Amygdala (tissue), 56 donors: ENCODE results near the gene WDR77.

Source experiments
- DNase-seq, 56 donors: peaks; one replicate each; lab custom pipeline; 2025; lab: John Stamatoyannopoulos, UW

WDR77 gene

GRCh38 chr1:111470596-111470995 lies 21.5 kb upstream of the WDR77 start:
- DNase-seq: no peak

GRCh38 chr1:111469539-111469938 lies 20.5 kb upstream of the WDR77 start:
- DNase-seq: no peak

DNA sequence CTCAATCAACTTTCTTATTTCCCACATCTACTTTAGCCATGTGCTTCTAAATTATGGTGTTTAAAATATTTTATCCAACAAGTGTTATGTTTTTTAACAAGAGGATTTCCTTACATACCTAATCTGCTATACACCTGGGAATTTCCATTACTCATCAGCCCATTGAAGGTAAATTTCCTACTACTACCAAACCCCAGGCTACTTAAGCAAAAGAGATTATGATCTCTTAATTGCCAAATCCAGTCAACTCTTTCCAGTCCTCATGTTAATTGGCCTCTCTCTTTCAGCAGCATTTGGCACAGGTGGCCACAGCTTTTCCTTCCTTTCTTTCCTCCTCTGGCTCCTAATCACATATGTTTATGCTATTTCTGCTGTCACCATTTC lies 19.7 kb upstream of the WDR77 start:
- DNase-seq: no peak

GRCh38 chr1:111467865-111468716 lies 19.0 kb upstream of the WDR77 start:
- no peak for DNase-seq

- no peak for DNase-seq
Observed at GRCh38 chr1:111466480-111466879, 17.4 kb upstream of the WDR77 start.

DNA sequence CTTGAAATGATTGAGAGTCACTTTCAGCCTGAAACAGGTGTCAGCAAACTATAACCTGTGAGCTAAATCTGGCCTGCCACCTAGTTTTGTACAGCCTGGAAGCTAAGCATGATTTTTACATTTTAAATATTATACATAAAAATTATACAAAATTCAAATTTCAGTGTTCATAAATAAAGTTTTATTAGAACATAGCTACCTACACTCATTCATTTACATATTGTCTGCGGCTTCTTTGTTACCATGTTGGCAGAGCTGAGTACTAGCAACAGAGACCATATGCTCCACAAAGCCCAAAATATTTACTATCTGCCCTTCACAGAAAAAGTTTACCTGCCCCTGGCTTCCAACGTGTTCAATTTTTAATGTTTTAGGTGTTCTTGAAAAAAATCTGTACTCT lies 16.7 kb upstream of the WDR77 start:
- no peak for DNase-seq

- no peak for DNase-seq
Observed at GRCh38 chr1:111463029-111463683, 14.1 kb upstream of the WDR77 start.

DNA sequence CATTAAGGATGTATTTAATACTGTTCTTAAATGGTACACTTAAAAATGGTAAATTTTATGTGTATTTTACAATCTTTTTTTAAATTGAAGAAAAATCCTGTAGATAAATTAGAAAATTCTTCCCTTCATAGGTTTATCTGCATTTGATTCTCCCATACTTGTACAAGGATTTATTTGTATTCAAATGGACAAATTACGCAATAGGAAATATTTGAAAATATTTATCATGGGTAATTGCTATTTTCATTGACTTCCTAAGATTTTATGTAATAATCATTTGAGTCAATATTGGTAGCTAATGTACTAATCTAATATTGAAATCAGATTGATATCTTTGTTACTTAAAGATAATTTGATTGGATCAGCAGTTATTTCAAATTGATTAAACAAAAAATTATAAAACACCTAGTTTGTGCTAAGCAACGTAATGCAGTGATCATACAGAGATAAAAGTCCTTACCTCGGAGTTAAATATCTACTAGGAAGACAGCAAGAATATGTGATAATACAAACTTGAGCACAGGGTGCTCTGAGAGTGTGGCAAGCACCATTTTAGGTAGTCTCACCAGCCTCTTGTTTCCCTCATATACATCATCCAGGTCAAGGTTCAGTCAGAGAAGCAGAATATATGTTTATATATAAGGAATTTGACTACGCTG lies 13.4 kb upstream of the WDR77 start:
- DNase-seq: no peak

DNA sequence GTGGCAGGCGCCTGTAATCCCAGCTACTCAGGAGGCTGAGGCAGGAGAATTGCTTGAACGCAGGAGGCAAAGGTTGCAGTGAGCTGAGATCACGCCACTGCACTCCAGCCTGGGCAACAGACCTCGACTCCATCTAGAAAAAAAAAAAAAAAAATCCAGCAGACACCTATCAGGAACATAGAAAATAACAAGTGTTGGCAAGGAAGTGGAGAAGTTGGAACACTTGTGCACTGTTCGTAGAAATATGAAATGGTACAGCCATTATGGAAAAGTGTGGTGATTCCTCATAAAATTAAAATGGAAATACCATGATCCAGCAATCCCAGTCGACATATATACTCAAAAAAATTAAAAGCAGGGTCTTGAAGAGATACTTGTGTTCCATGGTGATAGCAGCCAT lies 12.7 kb upstream of the WDR77 start:
- DNase-seq: no peak

- DNase-seq: no peak
Observed at GRCh38 chr1:111455642-111456031, 6.6 kb upstream of the WDR77 start.

- DNase-seq: no peak
Observed at GRCh38 chr1:111454859-111455641, 6.0 kb upstream of the WDR77 start.

GRCh38 chr1:111453706-111454105 lies 4.7 kb upstream of the WDR77 start:
- DNase-seq: no peak

DNA sequence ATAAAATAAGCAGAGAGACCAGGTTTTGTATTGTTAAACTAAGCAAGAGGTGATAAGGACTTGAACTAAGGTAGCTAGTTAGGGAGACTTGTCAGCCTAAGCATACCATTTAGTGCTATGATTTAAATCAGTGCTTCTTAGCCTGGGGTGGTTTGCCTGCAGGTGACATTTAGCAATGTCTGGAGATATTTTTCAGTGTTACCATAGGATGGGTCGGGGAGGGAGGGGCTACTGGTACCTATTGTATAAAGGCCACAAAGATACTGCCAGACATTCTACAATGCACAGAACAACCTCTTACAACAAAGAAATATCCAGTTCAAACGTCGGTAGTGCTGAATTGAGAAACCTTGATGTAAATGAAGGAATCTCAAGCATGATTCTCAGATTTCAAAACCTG lies 3.5 kb upstream of the WDR77 start:
- DNase-seq: no peak

GRCh38 chr1:111450185-111450584 lies 1.1 kb upstream of the WDR77 start:
- no peak for DNase-seq

DNA sequence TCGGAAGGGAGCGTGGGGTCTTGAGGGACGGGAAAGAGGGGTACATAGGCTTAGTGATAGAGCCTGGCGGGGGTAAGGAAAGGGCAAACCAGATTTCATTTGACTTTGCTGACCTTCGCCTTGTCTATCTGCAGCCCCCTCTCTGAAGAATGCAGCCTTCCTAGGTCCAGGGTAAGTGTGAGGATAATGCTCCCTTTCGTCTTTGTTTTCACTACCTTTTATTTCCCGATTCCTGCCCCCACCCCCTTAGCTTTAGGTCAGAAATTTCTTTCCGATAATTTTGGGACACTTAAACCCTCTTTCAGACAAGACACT lies 604 bp upstream of the WDR77 start:
- peak in 1 of 56 donors; percentile 36 for DNase-seq

GRCh38 chr1:111448482-111448917 lies 556 bp downstream of the WDR77 start:
- peak in 7 of 56 donors; percentile 24 to 53 (median 45) for DNase-seq

- DNase-seq: no peak
Observed at GRCh38 chr1:111446967-111447892, 1.8 kb downstream of the WDR77 start.

- no peak for DNase-seq
Observed at GRCh38 chr1:111446546-111446945, 2.5 kb downstream of the WDR77 start.

GRCh38 chr1:111444031-111444430 lies 5.0 kb downstream of the WDR77 start:
- DNase-seq: no peak

GRCh38 chr1:111442457-111442856 lies 6.6 kb downstream of the WDR77 start:
- DNase-seq: no peak
